HG03196 (cell line): ENCODE data around the gene SLFN14.
A peak's percentile ranks its signal among the peaks of the same experiment; 100 is the strongest.
"Not testable (repeated sequence)": the region's sequence is repeated elsewhere in the genome, so short reads cannot be mapped to it uniquely, and the experiment has no call there.

Experiments used
- ATAC-seq: cut with Tn5 transposase; IDR thresholded peaks from one replicate; pipeline ENCODE4 v1.9.1; 2021; ENCODE audit not compliant: unreplicated experiment

The SLFN14 gene

DNA sequence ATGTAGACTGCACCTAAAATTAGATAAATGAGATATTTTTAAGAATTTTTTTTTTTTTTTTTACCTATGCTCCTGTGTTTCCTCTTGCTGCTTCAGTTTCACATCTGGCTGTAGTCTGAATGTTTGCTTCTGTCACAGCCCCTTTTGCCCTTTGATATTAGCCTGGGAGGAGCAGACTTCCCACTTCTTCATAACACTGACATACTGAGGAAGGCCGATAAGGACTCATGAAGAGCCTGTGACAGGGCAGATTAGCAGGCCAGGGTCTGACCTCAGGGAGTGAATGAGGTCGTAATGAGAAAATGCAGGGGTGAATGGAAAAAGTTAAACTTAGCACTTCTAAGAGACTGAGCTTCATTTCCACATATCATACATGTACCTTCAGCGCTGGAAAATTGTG is at the start of gene SLFN14:
SLFN14 (minus strand) TSS at position 117 of the 400 bp plus-strand sequence. CDS start 2,757 bp downstream, outside the sequence.
- ATAC-seq: no peak

DNA sequence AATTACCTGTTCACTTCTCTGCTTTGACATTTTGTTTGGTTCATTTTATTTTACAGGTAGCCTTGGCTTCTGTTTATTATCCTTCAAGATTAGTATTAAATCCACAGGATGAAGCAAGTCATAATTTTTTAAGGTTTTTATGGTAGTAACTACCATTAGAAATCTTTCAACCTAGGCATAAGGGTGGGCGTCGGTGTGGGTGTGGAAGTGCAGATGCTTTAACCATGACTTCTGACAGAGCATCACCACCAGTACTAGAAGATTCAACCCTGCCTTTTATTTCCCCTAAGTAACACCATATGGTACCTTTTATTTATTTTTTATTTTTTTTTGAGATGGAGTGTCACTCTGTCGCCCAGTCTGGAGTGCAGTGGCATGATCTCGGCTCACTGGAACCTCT is 49.2 kb upstream of the SLFN14 start:
- no peak for ATAC-seq

GRCh38 chr17:35607239-35607847 is 46.7 kb upstream of the SLFN14 start:
- no peak for ATAC-seq

DNA sequence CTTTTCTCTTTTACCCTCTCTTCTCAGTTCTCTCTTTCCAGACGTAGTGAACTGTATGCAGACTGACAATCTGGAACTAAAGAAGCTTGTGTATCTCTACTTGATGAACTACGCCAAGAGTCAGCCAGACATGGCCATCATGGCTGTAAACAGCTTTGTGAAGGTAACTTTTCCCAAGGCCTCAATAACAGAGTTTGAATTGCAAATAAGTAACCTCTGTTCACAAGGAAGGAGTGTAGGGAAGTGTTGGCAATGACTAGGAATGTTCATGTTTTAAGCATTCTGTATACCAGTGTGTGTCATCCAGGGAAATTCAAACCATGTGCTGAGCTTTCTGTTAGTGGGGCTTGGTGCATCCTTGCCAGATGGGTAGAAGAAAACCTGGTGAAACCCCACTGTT is 45.1 kb upstream of the SLFN14 start:
- ATAC-seq: no peak

DNA sequence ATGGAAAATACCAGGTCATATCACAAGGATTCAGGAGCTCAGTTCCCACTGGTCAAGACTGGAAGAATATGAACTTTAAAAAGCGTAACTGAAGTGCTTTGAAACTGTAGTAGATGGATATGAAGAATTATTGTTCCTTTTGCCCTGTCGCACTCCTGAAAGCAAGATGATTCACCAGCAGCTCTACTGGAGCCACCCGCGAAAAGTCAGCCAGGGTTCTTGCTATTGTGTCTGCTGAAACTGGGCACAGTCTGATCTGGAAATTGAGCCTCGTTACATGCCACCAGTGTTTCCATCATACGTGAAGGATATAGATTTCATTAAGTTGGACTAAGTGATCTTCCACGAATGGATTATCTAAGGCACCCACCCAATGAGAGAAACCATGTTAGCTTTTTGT is 43.1 kb upstream of the SLFN14 start:
- ATAC-seq: no peak

DNA sequence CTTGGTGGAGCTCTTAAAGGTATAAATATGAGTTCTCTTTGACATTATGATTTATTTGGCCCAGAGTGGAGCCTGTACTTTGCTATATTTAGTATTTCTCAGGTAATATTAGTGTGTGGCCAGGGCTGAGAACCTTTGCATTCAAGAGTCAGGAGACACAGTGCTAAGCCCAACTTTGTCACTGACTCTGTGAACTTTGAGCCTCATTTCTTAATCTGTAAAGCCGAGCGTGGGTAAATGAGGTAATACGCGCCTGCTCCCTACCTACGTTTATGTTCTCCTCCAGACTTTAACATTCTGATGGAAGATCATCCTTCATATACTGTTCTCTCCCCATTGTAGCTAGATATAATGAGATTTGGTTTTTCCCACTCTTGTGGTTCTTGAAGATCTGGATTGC is 37.0 kb upstream of the SLFN14 start:
- no peak for ATAC-seq

- ATAC-seq: no peak
Observed at GRCh38 chr17:35596530-35597233, 36.1 kb upstream of the SLFN14 start.

GRCh38 chr17:35596072-35596471 is 35.5 kb upstream of the SLFN14 start:
- no peak for ATAC-seq

GRCh38 chr17:35588196-35588920 is 27.7 kb upstream of the SLFN14 start:
- ATAC-seq: no peak

DNA sequence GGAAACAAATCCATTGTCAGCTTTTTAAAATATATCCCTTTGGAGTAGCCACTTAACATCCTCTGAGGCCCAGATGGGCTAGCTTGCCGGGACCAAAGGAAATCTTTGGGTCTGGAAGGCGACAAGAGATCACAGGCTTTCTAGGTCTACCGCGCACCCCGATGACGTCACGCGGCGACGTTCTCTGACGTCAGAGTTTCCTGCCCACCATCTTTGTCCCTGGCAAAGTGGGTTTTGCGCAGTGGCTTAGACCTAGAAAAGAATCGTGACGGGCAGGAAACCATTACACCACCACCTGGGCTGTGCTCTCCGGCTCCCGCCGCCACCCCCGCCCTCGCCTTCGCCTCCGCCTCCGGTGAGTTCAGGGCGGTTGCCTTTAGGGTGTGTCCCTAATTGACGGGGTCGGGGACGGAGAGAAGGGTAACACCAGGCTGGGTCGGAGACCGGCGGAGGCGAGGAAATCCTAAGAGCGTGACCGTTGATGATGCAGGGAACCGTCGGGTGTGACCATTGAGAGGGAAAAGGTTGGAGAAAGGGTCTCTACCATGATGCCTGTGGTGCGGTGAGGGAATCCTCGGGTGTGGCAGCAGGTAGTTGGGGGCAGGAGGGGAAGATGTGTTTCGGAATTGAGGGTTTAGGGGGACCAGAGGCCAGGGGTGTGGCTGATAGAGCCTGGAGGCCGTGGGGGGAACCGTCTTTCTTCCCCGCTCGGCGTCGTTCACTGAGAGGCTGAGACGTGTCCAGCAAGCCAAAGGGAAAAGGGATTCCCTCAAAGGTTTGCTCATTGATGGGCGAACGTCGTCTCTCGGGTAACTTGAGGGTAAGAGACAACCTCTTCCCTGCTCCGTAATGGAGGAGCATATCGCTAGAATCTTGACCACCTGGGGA is 26.7 kb upstream of the SLFN14 start, which contains the start of gene AP2B1:
AP2B1 (plus strand) TSS at position 249 of the 888 bp plus-strand sequence. CDS start 6,709 bp downstream, outside the sequence.
- peak; percentile 81 for ATAC-seq

DNA sequence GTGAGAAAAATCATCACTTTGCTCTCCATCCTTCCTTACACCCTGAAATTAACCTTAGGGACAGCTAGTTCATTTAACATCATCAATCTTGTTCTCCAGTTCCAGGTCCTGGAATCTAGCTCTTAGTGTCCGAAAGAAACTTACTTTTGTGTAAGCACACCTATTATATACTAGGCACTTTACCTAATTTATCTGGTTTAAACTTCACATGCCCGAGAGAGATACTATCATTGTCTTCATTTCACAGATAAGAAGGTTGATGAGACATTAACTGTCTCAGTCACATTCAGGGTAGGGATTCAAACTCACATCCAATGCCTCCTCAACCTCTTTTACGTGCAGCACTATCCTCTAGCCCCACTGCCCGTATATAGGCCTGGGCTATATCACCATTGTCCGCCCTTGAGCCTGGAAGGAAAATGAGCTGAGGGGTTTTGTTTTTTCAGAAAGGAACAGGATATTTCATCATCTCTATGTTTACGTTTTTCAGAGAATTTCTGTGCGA is 26.0 kb upstream of the SLFN14 start:
- ATAC-seq: no peak

- ATAC-seq: no peak
Observed at GRCh38 chr17:35584061-35584460, 23.4 kb upstream of the SLFN14 start.

DNA sequence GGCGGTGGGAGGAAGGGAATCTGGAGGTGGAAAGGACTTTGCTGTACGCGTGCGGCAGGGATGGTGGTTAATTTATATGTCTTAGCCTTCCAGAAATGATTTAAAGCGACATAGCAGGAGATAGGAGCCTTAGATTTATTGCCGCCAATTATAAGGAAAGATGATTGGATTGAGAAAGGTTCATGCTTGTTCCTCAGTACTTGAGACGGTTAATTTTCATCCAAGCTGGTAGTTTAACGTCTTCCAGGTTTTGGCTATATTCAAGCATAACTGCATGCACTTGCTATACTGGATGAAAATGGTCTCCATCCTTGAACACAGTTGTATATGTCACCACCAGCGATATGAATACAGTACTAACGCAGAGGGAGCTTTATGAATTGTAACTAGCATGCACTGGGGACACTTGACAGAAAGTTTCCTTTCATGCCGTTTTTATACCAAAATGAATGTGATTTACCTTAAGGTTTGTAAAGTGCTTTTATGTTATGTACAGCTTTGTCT is 18.4 kb upstream of the SLFN14 start:
- ATAC-seq: no peak

DNA sequence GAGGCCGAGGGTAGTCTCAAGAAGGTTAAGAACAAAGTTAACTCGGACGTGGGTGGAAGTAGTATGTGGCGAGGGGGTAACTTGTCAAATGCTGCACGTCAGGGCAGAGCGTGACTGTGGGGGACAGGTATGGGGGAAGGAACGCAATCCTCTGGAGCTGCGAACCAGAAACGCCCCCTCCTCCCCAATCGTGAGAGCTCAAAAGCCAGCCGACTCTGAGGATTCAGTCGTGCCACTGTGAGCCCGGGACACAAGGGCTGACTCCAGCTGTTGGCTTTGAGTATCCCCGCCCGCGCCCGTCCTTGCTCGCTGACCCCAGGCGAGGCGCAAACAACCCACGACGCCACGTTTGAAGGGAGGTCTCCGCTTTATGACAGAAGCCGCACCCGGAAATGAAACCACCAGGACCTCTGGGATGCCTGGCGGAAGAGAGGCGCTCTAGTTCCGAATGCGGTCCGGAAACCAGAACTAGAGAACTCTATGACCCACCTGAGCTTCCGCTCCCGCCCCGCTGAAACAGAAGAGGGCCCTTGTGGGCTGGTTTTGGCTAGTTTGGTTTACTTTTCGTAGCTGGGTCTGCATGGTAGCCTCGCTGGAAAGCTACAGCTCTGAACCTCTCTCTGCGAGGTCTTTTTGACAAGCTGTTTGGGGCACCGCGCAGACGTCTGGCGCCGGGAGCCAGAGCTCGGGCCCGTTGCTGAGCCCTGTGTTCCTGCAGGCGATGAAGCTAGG is 17.7 kb upstream of the SLFN14 start, which contains the start of gene PEX12:
PEX12 (minus strand) TSS at position 375 of the 732 bp plus-strand sequence. CDS start 550 bp downstream, outside the sequence.
- peak; percentile 81 for ATAC-seq

DNA sequence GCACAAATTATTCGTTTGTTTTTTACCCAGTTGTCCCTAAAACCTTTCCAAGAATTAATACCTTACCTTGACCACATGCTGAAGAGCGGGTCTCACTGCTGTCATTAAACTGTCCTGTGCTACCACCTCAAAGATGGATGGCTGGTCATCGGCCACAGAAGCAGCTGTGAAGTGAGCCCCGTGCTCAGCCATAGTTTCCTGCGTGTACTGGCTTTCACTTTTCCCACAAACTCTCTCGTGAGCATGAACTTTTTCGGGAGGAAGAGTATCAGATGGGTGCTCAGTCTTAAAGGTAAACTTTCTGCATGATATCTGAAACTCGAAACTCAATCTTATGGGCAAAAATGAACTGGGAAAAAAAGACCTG is 17.2 kb upstream of the SLFN14 start:
- ATAC-seq: no peak

DNA sequence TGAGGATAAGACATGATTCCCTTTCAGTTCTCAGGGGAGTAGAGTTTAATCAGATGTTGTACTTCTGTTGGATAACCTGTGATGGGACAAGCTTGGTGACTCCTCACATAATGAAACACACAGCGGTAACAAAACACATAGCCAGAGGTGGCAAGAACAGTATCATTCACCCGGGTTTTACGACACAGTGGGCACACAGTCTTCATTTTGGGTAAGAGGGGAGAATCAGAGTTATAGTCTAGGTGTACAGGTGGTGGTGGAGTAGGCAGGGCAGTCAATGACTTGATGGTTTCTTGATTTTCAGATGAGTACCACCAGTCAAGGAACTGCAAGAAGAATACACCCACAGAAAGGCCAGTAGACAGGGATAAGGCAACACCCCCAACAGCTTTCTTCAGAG is 15.1 kb upstream of the SLFN14 start:
- no peak for ATAC-seq

GRCh38 chr17:35569405-35569804 is 8.8 kb upstream of the SLFN14 start:
- ATAC-seq: no peak

GRCh38 chr17:35568561-35568960 is 7.9 kb upstream of the SLFN14 start:
- peak; percentile 6 for ATAC-seq

DNA sequence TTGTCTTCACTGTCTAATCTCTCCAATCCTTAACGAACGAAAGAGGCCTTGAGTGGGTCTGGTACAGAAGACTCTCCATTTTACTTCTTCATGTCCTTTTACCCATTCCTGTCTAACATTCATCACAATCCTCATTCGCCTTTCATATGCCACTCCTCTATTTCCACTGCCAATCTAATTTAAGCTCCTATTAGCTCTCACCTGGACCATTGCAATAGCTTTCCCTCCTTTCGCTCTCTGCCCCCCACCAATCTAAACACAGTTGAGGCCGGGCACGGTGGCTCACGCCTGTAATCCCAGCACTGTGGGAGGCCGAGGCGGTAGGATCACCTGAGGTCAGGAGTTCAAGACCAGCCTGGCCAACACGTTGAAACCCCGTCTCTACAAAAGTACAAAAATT is 6.3 kb upstream of the SLFN14 start:
- no peak for ATAC-seq

- not testable (repeated sequence) for ATAC-seq
Observed at GRCh38 chr17:35563181-35563580, 2.6 kb upstream of the SLFN14 start.
